GM19455 (cell line): ENCODE results near the gene UBE2D2.
A peak's percentile ranks its signal among the peaks of the same experiment; 100 is the strongest.

ENCODE experiments used
- ATAC-seq: cut with Tn5 transposase; IDR thresholded peaks from one replicate; pipeline ENCODE4 v1.9.1; 2021; ENCODE audit not compliant: unreplicated experiment

Gene UBE2D2

DNA sequence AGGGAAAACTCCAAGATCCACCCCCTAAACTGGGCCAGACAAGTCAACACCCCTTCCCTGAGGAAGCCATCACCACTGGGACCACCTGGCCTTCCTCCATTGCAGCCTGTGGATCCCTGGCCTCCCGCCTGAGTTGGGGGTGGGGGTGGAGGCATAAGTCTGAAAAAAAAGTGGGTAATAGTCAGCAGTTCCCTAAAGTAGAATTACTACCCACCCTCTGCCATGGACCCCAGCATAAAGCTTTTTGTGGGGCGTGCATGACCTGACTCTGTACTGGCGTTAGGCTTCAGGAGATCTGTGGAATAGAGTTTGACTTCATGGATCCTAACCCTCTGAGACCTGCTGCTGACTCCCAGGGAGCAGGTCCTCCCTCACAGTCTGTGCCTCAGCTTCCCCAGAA lies 85.0 kb downstream of the UBE2D2 start:
- ATAC-seq: no peak

DNA sequence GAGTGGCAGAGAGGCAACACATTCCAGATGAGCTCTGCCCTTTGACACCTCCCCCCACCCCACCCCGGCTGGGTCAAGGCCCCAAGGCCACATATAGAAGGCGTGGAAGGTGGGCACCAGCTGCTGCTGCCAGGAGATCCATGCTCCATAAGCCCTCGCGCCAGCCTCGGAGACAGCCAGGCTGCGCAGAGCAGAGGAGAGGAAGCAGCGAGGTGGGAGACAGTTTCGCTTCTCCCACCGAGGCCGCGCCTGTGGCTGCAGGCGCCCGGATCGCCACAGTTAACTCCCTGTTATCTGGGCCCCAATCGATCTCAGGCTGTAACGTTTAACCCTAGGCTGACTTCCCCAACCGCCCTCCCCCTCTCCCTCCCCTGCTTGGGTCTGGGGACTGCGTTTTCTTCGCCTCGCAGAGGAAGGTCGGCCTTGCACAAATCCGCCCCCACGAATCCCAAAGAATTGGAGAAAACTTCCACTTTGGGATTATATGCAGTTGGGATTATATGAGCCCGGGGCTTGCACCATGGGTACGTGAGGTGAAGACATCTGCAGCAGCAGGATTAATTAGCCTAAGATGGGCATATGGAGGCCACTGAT lies 85.9 kb downstream of the UBE2D2 start:
- no peak for ATAC-seq

GRCh38 chr5:139647506-139648204 lies 86.5 kb downstream of the UBE2D2 start:
- ATAC-seq: no peak

DNA sequence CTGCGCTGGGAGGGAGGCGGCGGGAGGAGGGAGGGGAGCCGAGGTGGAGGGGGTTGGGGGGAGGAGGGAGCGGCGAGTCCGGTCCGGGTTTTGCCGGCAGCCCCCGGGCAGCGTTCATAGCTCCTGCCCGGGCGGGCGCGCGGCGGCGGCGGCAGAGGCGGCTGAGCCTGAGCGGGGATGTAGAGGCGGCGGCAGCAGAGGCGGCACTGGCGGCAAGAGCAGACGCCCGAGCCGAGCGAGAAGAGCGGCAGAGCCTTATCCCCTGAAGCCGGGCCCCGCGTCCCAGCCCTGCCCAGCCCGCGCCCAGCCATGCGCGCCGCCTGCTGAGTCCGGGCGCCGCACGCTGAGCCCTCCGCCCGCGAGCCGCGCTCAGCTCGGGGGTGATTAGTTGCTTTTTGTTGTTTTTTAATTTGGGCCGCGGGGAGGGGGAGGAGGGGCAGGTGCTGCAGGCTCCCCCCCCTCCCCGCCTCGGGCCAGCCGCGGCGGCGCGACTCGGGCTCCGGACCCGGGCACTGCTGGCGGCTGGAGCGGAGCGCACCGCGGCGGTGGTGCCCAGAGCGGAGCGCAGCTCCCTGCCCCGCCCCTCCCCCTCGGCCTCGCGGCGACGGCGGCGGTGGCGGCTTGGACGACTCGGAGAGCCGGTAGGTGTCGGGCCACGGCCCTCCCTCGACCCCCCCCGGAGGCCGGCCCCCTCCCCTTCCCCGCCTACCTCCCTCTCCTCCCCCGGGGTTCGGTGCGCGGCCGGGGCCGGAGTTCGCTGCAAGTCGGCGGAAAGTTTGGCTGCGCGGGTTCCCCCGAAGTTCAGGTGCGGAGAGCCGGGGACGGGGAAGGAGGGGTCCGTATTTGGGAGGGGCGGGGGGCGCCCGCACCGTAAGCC lies 87.3 kb downstream of the UBE2D2 start, which contains the start of gene CXXC5:
TSS of gene CXXC5 (plus strand) at position 145 of the 877 bp plus-strand sequence. CDS start 32,175 bp downstream, outside the sequence.
- ATAC-seq: peak; percentile 46

DNA sequence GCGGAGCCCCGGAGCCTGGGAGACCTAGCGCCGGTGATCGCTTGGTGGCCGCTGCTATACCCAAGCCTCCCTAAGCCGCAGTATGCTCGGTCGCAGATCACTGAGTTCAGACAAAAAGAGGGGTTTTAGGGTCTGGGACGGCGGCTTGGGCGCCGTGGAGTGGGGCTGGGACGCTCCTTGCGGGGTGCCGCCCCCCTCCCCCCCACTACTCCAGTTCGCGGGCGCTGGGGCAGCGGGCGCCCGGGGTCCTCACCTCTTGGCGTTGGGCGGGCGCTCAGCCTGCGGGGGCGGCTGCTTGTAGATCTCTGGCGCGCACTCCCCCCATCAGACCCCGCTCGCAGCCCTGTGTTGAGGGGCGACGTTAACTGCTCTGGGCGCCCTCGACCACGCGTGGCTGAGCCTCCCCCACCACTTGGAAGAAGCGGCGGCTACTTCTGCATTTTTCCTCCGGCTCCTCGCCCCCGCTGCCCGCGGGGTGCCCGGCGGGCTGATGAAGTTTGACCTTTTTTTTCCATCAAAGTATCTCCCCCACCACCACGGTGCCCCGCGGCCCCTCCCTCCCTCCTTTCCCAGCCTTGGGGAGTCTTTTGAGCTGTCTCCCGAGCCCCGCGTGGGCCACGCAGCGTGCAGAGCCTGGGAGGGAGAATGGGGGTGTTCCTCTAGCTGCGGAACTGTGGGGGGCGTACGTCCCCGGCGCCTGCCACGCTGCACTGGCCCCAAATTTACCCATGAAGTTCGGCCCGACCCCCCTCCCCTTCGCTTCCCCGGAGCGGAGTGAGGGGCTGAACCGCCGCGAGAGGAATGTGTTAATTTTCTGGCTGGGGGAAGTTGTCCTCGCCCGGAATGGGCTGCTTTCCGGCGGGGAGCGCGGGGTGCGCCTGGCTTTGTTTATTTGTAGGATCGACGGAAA lies 88.2 kb downstream of the UBE2D2 start:
- no peak for ATAC-seq

DNA sequence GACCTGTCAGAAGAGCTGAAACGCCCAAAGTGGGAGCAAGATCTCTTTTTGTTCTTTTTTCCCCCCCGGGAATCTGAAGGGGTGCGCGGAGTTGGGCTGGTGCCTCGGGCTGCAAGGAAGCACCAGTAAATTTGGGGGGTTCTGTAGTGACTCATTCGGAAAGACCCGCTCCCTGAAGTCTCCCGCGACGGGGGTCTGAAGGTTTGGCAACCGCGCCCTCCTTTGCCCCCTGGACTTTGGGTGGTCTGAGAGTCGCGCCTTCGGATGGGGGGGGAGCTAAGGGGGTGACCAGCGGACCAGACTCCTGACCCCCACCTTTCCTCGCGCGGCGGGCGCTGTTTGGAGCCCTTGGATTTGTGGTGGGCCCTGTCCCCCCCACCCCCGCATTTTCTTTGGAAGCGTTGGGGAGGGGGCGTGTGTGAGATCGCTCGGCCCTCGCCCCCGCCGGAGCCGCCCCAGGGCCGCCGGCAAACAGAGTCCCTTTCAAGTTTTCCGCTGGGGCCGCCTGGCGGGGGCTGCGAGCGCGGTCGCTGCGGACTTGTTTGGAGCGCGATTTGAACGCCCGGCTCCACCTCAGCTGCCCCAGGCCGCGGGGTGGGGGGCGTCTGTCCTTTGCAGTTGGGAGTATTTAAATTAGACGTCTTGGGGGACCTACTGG lies 89.0 kb downstream of the UBE2D2 start:
- ATAC-seq: no peak

DNA sequence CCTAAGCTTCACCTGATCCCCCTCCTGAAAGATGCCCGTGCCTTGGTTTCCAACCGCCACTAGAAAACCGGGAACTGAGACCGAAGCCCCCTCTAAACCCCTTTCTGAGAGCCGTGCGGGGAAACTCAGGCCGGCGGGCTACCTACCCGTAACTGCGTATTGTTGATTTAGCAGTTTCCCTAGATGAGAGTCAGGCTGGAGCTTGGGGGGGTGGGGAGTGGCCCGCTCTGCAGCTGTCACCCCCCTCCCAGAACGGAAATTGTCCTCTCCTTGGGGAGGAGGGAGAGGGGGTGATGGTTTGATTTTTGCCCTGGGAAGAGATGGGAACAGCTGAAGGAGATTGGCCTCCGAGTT lies 89.5 kb downstream of the UBE2D2 start:
- ATAC-seq: no peak

- no peak for ATAC-seq
Measured at GRCh38 chr5:139651043-139651834, 90.1 kb downstream of the UBE2D2 start.

DNA sequence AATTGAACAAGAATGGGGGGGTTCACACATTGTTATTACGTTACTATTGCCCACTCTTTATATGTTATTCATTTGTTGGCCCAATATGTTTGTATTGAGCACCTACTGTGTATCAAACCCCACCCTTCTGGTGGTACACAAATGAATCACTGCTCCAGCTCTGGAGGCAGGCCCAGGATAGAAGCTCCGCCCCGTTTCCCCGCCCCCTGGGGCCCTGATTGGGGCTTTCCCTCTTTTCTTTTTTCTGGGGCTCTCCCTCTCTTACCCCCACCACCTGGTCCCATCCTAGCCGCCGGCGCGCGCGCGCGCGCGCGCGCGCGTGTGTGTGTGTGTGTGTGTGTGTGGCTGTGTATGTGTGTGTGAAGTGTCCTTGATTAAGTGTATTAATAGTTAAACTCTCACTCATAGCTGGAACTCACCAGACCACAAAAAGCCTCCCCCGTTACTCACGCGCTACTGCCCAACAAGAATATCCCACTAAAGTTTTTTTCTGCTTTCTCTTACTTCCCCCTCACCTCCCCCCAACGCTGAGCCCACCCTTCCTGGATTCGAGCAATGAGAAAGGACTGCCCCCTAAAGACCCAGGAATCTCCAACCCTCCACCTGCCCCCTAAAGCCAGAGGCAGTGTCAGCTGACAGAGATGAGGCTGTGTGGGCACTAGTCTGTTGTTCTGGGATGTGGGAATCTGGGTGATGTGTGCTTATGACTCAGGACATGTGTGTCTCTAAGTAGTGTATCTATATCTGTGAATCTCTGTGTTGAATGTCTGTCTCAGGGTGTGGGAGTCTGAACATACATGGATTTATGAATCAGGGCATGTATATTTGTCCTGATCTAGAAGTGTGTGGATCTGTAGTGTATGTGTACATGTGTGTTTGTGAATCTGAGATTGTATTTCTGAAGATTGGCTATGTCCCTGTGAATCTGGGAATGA lies 91.0 kb downstream of the UBE2D2 start:
- ATAC-seq: peak; percentile 30

DNA sequence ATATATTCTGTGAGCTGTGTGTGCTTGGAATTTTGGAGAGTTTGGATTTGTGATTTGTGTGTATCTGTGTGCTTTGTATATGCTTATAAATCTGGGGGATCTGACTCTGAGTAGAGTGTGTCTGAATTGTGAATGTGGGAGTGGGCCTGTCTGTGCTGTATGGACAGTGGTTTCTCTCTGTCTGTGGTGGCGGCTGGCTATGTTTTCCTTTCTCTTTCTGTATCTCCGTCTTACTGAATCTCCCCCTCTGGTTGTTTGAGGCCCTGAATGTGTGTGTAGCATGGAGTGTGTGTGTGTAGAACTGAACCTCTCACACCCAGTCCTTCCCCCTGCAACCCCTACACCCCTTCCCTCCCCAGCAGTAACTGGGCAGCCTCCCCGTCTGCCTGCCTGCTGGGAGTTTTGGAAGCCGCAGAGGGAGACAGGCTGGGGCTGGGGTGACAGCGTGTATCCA lies 91.7 kb downstream of the UBE2D2 start:
- ATAC-seq: peak; percentile 36

DNA sequence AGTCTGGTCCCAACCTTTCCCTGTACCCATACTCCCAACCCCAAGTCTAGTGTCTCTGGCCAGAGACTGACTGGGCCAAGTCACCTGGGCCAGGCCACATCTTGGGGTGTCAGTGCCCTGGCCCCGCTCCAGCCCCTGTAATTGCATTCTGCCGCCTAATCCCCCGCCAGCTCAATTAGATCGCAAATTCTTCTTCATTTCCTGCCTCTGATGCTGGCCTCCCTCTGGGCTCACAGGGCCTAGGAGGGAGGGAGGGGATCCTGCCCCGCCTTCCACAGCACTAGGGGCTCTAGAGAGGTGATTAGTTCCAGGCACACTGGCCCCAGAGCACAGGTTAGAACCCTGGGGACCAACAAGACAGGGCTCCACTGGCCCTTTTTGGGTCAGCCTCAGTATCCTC lies 92.5 kb downstream of the UBE2D2 start:
- ATAC-seq: no peak

DNA sequence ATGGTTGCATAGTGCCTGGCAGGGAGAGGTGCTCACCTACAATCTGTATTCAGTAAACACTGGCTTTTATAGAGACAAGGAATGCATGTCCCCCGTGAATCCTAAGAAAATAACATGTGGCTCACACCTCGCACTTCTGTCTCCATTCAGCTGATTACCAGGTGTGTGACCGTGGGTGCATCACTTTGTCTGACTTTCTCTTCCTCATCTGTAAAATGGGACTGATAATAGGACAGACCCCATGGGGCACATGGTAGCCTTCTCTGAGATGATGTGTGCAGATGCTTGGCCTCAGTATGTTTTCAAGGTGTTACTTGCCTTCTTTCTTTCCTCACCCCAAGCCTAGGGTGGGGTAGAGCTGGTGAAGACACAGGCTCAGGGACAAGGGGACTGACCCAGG lies 93.3 kb downstream of the UBE2D2 start:
- no peak for ATAC-seq

DNA sequence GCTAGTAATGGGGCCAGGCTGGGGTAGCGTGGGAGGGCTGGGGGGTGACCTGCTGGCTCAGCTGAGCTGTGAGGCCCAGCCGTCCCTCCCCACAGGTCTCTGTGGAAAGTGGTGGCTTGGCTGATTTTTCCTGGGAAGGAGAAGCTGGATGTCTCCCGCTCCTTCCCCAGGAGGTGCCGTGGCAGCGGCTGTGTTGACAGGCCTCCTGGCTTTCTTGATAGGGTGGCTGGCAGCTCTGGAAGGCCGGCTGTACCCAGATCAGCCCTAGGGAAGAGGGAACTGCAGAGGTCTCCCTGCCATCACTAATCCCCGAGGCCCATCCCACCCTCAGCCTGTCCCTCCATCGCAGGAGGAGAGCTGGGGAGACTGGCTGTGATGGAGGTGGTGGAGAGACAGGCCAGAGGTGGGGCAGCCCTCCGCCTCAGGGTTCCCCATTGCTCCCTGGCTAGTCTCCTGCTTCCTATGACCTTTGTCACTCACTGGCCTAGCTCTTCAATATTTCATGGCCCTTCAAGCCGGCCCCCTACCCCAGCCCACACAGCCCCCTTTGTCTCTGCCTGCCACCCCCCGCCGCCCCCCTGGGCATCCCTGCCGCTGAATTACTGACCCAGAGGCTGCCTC lies 93.8 kb downstream of the UBE2D2 start:
- no peak for ATAC-seq

DNA sequence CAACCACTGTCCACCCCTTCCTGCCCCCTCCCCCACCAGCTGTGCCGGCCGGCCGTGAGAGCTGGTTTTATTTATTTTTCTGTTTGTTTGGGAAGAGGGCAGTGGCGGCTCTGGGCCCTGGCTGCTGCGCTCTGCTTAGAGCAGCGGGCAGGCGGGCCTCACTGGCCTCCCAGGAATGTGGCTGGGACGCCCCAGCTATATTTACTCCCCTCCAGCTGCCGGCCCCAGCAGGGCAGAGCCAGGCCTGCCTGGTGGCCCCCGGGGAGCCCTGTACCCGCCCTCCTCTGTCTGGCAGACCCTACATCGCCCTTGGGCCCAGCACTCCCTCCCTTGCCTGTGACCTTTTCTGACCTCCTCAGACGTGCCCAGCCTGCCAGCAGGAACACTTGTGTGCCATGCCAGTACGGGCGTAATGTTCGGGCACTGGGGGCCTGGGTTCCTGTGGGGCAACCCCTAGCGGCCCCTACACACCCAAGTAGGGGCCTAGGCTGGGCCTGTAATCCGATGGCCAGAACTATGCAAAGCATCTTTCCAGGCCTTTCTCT lies 94.7 kb downstream of the UBE2D2 start:
- ATAC-seq: no peak

DNA sequence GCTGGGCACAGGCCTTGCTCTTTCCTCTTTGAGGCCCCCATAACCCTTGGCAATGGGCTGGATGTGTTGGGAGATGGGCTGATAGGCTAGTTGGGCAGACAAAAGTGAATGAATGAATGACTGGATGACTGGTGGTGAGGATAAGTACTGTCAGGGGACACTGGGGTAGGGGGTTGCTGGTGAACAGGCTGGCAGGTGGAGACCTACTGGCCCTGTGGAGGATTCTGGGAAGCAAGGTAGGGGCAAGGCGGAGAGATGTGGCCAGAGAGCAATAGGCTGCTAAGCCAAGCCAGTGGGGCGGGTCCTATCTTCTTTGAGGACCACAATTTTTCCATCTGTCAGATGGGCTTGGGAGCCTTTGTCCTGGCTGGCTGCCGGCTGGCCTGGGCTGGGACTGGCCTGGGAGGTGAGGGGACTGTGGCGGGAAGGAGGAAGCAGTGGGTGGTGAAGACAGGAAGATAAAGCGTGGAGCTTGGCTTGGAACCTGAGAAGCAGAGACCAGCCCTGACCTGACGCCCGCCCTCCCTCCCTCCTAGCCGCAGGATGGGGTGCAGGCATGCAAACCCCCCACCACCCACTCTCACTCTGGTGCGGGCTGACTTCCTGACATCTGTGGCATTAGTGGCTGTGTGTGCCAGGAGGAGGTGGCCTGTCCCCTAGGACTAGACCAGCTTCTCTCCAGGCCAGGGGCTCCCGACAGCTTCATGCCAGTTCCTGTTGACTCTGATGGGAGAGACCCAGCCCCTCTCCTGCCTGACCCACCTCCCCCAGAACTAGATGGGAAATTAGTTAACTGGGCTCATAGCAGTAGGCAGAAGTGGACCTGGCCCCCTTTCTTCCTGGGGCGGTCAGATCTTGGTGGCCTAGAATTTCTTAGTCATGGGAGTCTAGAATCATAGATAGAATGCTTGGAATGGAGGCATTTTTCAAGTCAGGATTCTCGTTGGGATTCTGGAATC lies 96.5 kb downstream of the UBE2D2 start:
- ATAC-seq: no peak

DNA sequence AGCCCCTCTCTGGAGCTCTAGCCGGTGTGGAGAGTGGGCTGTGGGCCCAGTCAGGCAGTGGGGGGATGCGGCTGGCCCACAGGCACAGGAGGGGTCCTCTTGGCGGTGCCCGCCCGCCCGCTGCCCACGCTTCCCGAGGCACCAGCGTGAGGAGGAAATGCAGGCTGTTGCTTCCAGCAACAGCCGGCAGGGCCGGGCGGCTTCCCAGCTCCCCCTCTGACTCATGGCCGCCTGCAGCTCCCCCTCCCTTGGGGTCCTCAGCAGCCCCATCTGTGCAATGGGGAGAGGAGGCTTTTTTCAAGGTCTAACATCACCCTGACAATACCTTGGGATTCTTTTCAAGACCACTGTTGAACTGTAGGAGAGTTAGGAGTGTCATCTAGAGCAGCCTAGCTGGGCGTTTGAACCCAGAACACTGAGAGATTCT lies 97.4 kb downstream of the UBE2D2 start:
- ATAC-seq: no peak
